Ishikawa (cell line): ENCODE results near the gene TMBIM1.

Source experiments
- CEBPB ChIP-seq: IDR thresholded peaks from 2 replicates; pipeline ENCODE4 v1.6.1; 2012
- CREB1 ChIP-seq: IDR thresholded peaks from 2 replicates; pipeline ENCODE4 v1.6.1; 2012; ENCODE audit warnings: low read depth
- EGR1 ChIP-seq: IDR thresholded peaks from 2 replicates; pipeline ENCODE4 v1.6.1; 2012
- EP300 ChIP-seq: IDR thresholded peaks from 2 replicates; pipeline ENCODE4 v1.6.1; 2012; ENCODE audit warnings: borderline replicate concordance
- FOXM1 ChIP-seq: IDR thresholded peaks from 2 replicates; pipeline ENCODE4 v1.6.1; 2012; ENCODE audit warnings: low read depth, borderline replicate concordance
- NFIC ChIP-seq: IDR thresholded peaks from 2 replicates; pipeline ENCODE4 v1.6.1; 2012
- RAD21 ChIP-seq: IDR thresholded peaks from 2 replicates; pipeline ENCODE4 v1.6.1; 2012; ENCODE audit warnings: low read depth
- TAF1 ChIP-seq: IDR thresholded peaks from 2 replicates; pipeline ENCODE4 v1.6.1; 2012; ENCODE audit warnings: low read depth, mild to moderate bottlenecking
- TCF12 ChIP-seq: IDR thresholded peaks from 2 replicates; pipeline ENCODE4 v1.6.1; 2012; ENCODE audit warnings: low read depth
- TEAD4 ChIP-seq: IDR thresholded peaks from 2 replicates; pipeline ENCODE4 v1.6.1; 2012
- YY1 ChIP-seq: IDR thresholded peaks from 2 replicates; pipeline ENCODE4 v1.6.1; 2012; ENCODE audit warnings: low read depth
- ZBTB7A ChIP-seq: IDR thresholded peaks from 2 replicates; pipeline ENCODE4 v1.6.1; 2012; ENCODE audit warnings: low read depth
- TF ChIP-seq, protein P1 (sequence below): IDR thresholded peaks from 2 replicates; pipeline ENCODE4 v1.6.1; 2012
- TF ChIP-seq, protein P2 (sequence below): IDR thresholded peaks from 2 replicates; pipeline ENCODE4 v1.6.1; 2012; ENCODE audit warnings: low read depth, mild to moderate bottlenecking
- TF ChIP-seq, protein P3 (sequence below): IDR thresholded peaks from 2 replicates; pipeline ENCODE4 v1.6.1; 2012

Gene TMBIM1

DNA sequence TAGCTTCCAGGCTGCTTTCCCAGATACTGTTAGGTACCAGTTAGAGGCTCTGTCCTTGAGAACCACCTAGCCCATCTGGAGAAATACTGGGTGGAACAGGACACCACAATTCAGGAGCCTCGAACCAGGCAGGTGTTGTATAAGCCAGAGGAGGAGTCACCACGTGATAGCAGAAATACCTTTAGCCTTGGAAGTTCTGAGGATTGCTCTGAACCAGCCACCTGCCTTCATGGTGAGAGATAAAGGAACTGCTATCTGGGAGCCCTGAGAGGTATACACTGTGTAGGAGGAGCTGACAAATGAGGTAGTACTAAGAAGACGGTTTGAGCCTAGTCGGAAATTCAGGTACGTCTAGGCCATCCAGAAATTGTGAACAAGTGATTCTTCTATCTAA is 39.1 kb downstream of the TMBIM1 start:
- TF ChIP-seq EGR1 = no peak
- no peak for TF ChIP-seq TAF1
- no peak for TF ChIP-seq CREB1

DNA sequence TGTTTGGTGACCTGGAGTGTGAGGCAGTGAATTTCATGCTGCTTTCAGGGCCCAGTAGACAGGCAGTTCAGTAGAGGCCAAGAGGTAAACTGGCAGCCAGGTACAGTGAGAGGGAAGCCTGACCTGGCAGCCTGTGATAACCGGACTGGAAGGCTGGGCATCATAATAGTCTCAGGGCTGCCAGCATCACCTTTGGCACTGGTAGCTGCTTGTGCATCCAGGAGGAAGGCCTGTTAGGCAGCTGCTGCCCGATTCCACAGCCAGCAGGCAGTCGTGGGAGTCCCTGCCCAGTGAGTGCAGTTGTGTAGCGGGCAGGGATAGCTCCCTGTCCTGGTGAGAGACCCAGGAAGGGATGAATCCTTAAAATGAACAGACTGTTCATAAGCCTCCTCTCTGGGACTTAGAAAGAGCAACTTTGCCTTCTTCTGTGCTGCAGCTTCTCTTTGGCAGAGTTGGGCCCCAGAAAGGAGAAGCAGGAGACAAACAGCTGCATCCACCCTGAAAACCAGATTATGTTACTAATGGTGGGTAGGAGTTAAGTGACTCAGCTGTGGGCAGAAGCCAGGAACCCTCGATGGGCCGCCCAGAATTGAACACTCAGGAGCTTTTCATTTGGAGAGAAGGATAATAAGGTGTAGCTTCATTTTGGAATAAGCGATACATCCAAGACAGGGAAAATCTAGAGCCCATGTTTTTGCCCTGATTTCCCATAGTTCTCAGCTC is 39.6 kb downstream of the TMBIM1 start:
- TF ChIP-seq YY1 = no peak
- TF ChIP-seq EP300 = no peak
- no peak for TF ChIP-seq CEBPB
- TF ChIP-seq FOXM1 = no peak
- TF ChIP-seq ZBTB7A = no peak
- TF ChIP-seq, protein P1, sequence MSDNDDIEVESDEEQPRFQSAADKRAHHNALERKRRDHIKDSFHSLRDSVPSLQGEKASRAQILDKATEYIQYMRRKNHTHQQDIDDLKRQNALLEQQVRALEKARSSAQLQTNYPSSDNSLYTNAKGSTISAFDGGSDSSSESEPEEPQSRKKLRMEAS = no peak
- no peak for TF ChIP-seq NFIC
- TF ChIP-seq TCF12 = no peak
- TF ChIP-seq, protein P2, sequence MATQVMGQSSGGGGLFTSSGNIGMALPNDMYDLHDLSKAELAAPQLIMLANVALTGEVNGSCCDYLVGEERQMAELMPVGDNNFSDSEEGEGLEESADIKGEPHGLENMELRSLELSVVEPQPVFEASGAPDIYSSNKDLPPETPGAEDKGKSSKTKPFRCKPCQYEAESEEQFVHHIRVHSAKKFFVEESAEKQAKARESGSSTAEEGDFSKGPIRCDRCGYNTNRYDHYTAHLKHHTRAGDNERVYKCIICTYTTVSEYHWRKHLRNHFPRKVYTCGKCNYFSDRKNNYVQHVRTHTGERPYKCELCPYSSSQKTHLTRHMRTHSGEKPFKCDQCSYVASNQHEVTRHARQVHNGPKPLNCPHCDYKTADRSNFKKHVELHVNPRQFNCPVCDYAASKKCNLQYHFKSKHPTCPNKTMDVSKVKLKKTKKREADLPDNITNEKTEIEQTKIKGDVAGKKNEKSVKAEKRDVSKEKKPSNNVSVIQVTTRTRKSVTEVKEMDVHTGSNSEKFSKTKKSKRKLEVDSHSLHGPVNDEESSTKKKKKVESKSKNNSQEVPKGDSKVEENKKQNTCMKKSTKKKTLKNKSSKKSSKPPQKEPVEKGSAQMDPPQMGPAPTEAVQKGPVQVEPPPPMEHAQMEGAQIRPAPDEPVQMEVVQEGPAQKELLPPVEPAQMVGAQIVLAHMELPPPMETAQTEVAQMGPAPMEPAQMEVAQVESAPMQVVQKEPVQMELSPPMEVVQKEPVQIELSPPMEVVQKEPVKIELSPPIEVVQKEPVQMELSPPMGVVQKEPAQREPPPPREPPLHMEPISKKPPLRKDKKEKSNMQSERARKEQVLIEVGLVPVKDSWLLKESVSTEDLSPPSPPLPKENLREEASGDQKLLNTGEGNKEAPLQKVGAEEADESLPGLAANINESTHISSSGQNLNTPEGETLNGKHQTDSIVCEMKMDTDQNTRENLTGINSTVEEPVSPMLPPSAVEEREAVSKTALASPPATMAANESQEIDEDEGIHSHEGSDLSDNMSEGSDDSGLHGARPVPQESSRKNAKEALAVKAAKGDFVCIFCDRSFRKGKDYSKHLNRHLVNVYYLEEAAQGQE = no peak

DNA sequence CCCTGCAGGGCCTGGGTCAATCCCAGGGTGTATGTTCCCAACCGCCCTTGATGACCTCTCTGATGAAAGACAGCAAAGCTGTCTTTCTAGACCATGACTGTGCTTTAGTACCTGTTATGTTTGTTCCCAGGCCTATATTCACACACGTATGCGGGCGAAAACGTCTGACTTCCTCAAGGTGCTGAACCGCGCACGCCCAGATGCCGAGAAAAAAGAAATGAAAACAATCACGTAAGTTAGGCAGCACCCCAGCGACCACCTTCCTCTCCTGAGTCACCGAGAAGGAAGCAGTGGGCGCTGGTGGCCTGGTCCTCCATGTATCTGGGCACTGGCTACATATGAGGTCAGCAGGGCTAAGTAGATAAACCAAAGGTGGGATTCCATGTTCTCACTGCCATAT is 42.6 kb downstream of the TMBIM1 start:
- TF ChIP-seq NFIC (no peak), ZBTB7A (no peak), TEAD4 (no peak), CEBPB (no peak), YY1 (no peak), TCF12 (no peak), EGR1 (no peak), TAF1 (no peak), FOXM1 (no peak), RAD21 (no peak), EP300 (no peak), CREB1 (no peak)
- TF ChIP-seq, protein P2 = no peak
- TF ChIP-seq, protein P1 = no peak
- TF ChIP-seq, protein P3, sequence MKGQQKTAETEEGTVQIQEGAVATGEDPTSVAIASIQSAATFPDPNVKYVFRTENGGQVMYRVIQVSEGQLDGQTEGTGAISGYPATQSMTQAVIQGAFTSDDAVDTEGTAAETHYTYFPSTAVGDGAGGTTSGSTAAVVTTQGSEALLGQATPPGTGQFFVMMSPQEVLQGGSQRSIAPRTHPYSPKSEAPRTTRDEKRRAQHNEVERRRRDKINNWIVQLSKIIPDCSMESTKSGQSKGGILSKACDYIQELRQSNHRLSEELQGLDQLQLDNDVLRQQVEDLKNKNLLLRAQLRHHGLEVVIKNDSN = no peak

DNA sequence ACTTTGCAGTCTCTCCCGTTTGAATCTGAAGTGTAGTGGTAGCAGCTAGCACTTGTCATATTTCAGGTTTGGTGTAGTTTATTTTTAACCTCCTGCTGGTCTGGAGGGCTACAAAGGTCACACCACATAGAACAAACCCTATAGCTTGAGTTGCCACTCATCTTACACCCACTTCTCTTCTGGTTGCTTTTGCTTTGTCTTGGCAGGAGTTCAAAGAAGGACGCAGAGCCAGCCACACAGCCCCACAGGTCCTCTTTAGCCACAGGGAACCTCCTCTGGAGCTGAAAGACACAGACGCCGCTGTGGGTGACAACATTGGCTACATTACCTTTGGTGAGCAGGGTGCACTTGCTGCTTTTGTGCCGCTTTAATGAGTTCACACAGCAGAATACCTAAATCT is 47.1 kb downstream of the TMBIM1 start:
- TF ChIP-seq, protein P3 = no peak
- TF ChIP-seq, protein P1 = no peak
- TF ChIP-seq CEBPB (no peak), EGR1 (no peak)
- TF ChIP-seq, protein P2 = no peak

DNA sequence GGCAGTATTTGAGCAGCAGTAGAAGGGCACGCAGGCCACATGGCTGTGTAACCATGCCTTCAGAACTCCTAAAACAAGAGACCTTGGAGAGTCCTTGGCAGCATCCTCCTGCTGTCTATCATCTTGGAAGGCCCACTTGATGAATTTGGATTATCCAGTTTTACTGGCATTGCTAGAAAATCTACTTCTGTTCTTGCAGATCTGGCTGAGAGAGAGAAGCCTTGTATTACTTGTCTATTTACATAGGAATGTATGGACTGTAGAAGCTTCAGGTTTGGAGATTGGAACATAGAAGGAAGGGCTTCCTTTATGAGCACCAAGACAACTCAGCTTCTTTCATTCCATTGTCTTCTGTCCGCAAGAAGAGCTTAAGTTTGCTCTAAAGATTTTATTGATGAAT is 47.6 kb downstream of the TMBIM1 start:
- TF ChIP-seq ZBTB7A (no peak), RAD21 (no peak), NFIC (no peak), CEBPB (no peak), EGR1 (no peak), TEAD4 (no peak), TAF1 (no peak), CREB1 (no peak), FOXM1 (no peak)
- TF ChIP-seq, protein P2 = no peak
- TF ChIP-seq, protein P1 = no peak
- TF ChIP-seq, protein P3 = no peak
